Endothelial cell (in vitro differentiated cells): ENCODE results near the gene RHEX. TPM values are rescaled to one million over a fixed set of nuclear protein-coding genes. Genes with fewer than 3 reads are reported as not detected.
A peak's percentile ranks its signal among the peaks of the same experiment; 100 is the strongest.

ENCODE experiments used
- DNase-seq: peaks from one replicate; pipeline ENCODE4 v3.0.0; 2021; ENCODE audit warnings: low spot score
- H3K27ac Mint-ChIP-seq: one replicate; pipeline ENCODE4 v1.8.0; 2021; ENCODE audit warnings: mixed read lengths, inconsistent platforms; ENCODE audit not compliant: unreplicated experiment
- H3K27me3 Mint-ChIP-seq: one replicate; pipeline ENCODE4 v1.8.0; 2021; ENCODE audit warnings: mild to moderate bottlenecking, moderate library complexity, mixed read lengths, inconsistent platforms; ENCODE audit not compliant: unreplicated experiment
- H3K36me3 Mint-ChIP-seq: one replicate; pipeline ENCODE4 v1.8.0; 2021; ENCODE audit warnings: mild to moderate bottlenecking, low read depth, mixed read lengths, inconsistent platforms; ENCODE audit not compliant: unreplicated experiment
- H3K4me1 Mint-ChIP-seq: one replicate; pipeline ENCODE4 v1.8.0; 2021; ENCODE audit warnings: mild to moderate bottlenecking, mixed read lengths, inconsistent platforms; ENCODE audit not compliant: unreplicated experiment
- H3K4me3 Mint-ChIP-seq: one replicate; pipeline ENCODE4 v1.8.0; 2021; ENCODE audit warnings: mild to moderate bottlenecking, mixed read lengths, inconsistent platforms; ENCODE audit not compliant: unreplicated experiment
- H3K9me3 Mint-ChIP-seq: one replicate; pipeline ENCODE4 v1.8.0; 2021; ENCODE audit warnings: mixed read lengths, inconsistent platforms; ENCODE audit not compliant: unreplicated experiment
- total RNA-seq: library from RNA; stranded (reverse); fragmentation: NEBNext Ultra II Directional; extraction: Animal tissue kit (Norgen Biotek cat#: 25700); gene quantifications from one replicate; pipeline ENCODE4 v1.2.1, GENCODE V29; 2021; ENCODE audit not compliant: unreplicated experiment
- TF ChIP-seq, protein P1 (sequence below): fragments of 200-600 bp; sonication (generic); IDR thresholded peaks from one replicate; pipeline ENCODE4 v1.5.0; 2021; ENCODE audit warnings: antibody characterized with exemption; ENCODE audit not compliant: unreplicated experiment

The RHEX gene
- total RNA-seq, 1 donor from 2014 or later: not detected

DNA sequence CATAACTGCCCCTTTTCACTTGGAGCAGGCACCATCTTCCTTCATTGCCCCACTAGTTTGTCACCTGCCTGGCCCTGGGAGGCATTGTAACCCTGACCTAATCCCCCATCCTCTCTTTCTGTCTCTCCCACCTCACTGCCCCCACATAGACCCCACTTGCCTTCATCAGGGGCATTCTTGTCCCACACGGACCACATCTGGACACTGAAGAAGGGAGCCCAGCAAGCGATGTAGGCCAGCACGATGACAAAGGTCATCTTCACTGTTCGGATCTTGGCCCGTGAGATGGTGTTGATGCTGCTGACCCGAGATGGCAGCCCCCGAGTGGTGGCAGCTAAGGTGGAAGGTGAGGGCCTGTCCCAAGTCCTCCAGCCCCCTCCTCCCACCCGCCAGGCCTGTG, 62.8 kb downstream of the RHEX start:
- DNase-seq: no peak
- Mint-ChIP-seq H3K4me3 (no peak overlapping the region), H3K4me1 (peaks cover 8% of the 10 kb centered on the region), H3K27ac (no peak overlapping the region), H3K9me3 (no peaks in the 10 kb centered on the region), H3K36me3 (peaks cover 4% of the 10 kb centered on the region), H3K27me3 (peaks cover 10% of the 10 kb centered on the region)
- TF ChIP-seq, protein P1, sequence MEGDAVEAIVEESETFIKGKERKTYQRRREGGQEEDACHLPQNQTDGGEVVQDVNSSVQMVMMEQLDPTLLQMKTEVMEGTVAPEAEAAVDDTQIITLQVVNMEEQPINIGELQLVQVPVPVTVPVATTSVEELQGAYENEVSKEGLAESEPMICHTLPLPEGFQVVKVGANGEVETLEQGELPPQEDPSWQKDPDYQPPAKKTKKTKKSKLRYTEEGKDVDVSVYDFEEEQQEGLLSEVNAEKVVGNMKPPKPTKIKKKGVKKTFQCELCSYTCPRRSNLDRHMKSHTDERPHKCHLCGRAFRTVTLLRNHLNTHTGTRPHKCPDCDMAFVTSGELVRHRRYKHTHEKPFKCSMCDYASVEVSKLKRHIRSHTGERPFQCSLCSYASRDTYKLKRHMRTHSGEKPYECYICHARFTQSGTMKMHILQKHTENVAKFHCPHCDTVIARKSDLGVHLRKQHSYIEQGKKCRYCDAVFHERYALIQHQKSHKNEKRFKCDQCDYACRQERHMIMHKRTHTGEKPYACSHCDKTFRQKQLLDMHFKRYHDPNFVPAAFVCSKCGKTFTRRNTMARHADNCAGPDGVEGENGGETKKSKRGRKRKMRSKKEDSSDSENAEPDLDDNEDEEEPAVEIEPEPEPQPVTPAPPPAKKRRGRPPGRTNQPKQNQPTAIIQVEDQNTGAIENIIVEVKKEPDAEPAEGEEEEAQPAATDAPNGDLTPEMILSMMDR: no peak

DNA sequence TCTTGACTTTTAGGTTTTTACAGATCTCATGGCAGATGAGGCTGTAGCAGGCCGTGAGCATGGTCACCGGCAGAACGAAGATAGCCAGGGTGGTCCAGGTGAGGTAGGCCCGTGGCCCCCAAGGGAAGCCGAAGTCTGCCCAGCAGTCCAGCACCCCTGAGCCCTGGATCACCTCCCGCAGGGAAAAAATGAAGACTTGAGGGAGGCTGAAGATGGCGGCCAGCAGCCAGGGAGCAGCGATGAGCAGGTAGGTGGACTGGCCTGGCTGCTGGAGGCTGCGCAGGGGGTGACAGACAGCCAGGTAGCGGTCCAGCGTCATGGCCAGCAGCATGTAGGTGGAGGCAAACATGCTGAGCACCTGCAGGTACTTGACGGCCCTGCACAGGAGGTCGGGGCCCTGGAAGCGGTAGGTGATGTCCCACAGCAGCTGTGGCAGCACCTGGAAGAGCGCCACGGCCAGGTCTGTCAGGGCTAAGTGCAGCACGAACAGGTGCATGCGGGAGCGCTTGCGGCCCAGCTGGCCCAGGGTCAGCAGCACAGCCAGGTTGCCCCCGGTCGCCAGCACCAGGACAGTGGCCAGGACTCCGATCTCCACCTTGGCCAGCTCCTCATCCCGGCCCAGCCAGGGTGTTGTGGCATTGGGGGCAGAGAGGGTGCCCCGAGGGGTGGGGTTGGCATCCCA, 63.4 kb downstream of the RHEX start:
- Mint-ChIP-seq H3K4me3 (no peak overlapping the region), H3K9me3 (no peaks in the 10 kb centered on the region)

DNA sequence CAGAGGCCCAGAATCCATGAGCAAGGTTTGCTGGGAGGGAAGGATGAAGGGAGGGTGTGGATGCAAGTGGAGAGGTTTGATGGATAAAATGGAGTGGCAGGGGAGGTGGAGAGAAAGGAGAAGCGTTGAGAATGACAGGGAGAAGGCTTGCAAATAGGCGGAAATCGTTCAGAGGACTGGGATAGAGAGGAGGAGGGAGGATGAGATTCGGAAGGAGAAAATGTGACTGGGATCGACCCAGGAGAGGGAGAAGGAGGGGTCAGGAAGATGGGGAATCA, 63.8 kb downstream of the RHEX start:
- peak overlapping the region; percentile 49 for H3K27ac Mint-ChIP-seq
- TF ChIP-seq, protein P1: no peak
- peaks cover 2% of the 10 kb centered on the region for H3K9me3 Mint-ChIP-seq
- H3K27me3 Mint-ChIP-seq: peaks cover 10% of the 10 kb centered on the region
- H3K4me1 Mint-ChIP-seq: peaks cover 8% of the 10 kb centered on the region
- DNase-seq: no peak
- peak overlapping the region; percentile 79 for H3K4me3 Mint-ChIP-seq
- peaks cover 4% of the 10 kb centered on the region for H3K36me3 Mint-ChIP-seq

More for the DNA sequence above, 63.4 kb downstream of the RHEX start:
- H3K27ac Mint-ChIP-seq: no peak overlapping the region
- DNase-seq: no peak
- peaks cover 10% of the 10 kb centered on the region for H3K27me3 Mint-ChIP-seq
- peaks cover 4% of the 10 kb centered on the region for H3K36me3 Mint-ChIP-seq
- TF ChIP-seq, protein P1: no peak
- peaks cover 8% of the 10 kb centered on the region for H3K4me1 Mint-ChIP-seq

DNA sequence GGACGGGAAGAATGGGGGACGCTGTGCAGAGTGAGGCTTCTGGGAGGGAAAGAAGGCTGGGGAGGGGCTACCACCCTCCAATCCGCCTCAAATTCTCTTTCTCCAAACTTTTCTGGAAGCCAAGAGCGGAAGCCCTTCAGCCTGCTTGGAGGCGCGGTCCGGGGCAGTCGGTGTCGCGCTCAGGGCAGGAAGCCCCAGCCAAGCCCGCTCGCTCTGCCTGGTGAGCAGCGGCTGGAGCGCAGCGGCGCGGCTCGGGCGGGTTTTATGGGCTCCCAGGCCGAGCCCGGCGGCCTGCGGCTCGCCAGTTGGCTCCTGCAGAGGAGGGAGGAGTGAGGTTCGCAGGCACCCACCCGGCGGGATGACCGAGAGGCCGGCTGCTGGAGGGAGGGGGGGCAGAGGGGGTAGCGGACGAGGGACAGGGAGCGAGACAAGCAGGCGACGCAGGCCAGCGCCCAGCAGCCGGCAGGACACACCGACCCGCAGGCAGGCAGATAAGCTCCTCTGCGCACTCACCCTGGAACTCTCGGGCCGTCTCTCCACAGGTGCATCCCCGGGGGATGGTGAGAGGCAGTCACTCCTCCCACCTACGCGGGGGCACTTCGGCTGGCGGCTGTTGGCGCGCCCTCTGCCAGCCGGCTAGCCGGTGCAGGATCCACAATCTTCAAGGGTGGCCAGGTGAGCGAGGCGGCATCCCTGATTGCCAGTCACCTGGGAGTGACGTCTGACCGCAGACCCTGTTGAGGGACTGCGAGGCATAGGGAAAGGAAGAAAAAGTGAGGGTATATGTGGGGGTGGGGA, 64.4 kb downstream of the RHEX start, which contains the start of gene AVPR1B:
TSS of gene AVPR1B (minus strand) at position 238 of the 798 bp plus-strand sequence. CDS start 498 bp downstream, outside the sequence.
- peak; percentile 60 for DNase-seq
- Mint-ChIP-seq H3K27me3 (peaks cover 10% of the 10 kb centered on the region), H3K4me1 (peaks cover 8% of the 10 kb centered on the region), H3K4me3 (peak within 1 kb of the TSS; percentile 79), H3K9me3 (peaks cover 4% of the 10 kb centered on the region), H3K27ac (peak within 1 kb of the TSS; percentile 72), H3K36me3 (peaks cover 4% of the 10 kb centered on the region)
- TF ChIP-seq, protein P1: no peak

DNA sequence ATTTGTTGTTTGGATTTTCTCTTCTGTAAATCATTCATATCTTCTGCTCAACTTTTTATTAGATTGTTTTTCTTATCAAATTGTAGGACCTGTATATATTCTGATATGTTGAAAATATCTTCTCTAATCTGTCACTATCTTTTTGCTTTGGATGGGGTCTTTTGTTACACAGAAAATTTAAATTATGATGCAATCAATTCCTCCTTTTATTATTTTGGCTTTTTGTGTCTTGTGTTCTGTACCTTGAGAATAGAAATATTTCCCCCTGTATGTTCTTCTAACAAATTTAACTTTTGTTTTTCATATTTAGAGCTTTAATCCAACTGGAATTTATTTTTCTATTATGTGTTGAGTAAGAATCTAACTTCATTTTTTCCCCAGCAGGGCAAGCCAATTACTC, 67.4 kb downstream of the RHEX start:
- H3K4me1 Mint-ChIP-seq: peaks cover 8% of the 10 kb centered on the region
- peaks cover 4% of the 10 kb centered on the region for H3K9me3 Mint-ChIP-seq
- H3K27ac Mint-ChIP-seq: no peak overlapping the region
- no peak for DNase-seq
- TF ChIP-seq, protein P1: no peak
- H3K4me3 Mint-ChIP-seq: no peak overlapping the region
- H3K36me3 Mint-ChIP-seq: peaks cover 4% of the 10 kb centered on the region
- H3K27me3 Mint-ChIP-seq: peaks cover 10% of the 10 kb centered on the region
